Astrocyte of the cerebellum (primary cell): ENCODE data around the gene KRT5.

Experiments used
- DNase-seq: peaks from one replicate; pipeline ENCODE4 v3.0.0-alpha.2; 2011; ENCODE audit warnings: low read depth
- H3K4me3 ChIP-seq: 2 replicates; pipeline ENCODE4 v1.5.1; 2011; ENCODE audit warnings: mild to moderate bottlenecking, low read depth, low read length, moderate library complexity
- in situ Hi-C: cut with HindIII; loops from 2 replicates; pipeline ENCODE4 v1.10.0; 2017; ENCODE audit warnings: low sequenced_read_pairs
- TF ChIP-seq, protein P1 (sequence below): IDR thresholded peaks from 2 replicates; pipeline ENCODE4 v1.5.1; 2012; ENCODE audit warnings: low read length, low read depth, moderate library complexity, mild to moderate bottlenecking; ENCODE audit errors: missing control alignments

The KRT5 gene

DNA sequence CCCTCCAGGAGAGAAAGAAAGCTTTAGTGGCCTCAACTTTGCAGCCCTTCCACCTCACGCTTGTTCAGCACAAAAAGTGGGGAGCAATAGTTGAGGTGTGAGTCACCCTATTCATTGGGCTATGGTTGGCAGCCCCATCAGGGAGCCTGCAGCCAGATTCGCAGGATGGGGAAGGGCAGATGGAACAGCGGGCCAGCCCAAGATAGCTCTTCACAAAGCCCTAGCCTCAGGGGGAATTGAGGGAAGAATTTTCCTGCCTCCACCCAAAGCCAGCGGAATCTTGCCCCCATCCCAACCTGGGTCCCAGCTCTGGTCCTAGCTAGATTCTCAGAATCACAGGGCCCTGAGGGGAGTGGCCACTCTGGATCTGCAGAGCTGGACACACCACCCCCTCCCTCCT is 3.6 kb upstream of the KRT5 start:
- TF ChIP-seq, protein P1, sequence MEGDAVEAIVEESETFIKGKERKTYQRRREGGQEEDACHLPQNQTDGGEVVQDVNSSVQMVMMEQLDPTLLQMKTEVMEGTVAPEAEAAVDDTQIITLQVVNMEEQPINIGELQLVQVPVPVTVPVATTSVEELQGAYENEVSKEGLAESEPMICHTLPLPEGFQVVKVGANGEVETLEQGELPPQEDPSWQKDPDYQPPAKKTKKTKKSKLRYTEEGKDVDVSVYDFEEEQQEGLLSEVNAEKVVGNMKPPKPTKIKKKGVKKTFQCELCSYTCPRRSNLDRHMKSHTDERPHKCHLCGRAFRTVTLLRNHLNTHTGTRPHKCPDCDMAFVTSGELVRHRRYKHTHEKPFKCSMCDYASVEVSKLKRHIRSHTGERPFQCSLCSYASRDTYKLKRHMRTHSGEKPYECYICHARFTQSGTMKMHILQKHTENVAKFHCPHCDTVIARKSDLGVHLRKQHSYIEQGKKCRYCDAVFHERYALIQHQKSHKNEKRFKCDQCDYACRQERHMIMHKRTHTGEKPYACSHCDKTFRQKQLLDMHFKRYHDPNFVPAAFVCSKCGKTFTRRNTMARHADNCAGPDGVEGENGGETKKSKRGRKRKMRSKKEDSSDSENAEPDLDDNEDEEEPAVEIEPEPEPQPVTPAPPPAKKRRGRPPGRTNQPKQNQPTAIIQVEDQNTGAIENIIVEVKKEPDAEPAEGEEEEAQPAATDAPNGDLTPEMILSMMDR: no peak
- no peak overlapping the region for H3K4me3 ChIP-seq
- no peak for DNase-seq
- in situ Hi-C loops: no loop called here

DNA sequence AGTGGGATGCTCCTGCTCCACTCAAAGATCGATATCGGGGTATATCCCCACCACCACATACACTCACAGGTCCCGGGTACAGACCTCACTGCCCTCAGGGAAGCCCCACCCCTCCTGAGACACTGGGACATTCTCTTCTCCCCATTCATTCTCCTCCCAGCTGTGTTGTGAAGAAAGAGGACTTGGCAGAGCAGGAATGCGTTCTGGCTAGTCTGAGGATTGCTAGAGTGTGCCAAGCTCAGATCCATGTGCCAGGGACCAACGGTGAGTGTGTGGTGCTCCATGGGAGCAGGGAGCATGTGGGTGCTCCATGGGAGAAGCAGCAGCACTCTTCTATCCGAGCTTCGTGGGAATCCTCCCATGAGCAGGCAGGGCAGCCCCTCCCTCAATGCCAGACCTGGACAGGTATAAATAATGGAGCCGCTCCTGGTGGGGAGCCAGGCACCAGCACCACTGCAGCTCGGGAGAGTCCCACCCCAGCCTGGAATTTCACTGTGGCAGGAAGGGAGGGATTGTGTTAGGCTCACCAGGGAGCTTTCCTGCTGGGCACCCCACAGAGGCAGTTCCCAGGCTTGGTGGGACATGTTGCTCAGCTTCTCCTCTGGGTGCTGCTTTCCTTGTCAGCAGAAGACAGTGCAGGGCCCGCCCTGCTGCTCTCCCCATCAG is 2.3 kb upstream of the KRT5 start:
- in situ Hi-C loops: no loop called here
- TF ChIP-seq, protein P1: no peak
- no peak overlapping the region for H3K4me3 ChIP-seq
- DNase-seq: no peak

DNA sequence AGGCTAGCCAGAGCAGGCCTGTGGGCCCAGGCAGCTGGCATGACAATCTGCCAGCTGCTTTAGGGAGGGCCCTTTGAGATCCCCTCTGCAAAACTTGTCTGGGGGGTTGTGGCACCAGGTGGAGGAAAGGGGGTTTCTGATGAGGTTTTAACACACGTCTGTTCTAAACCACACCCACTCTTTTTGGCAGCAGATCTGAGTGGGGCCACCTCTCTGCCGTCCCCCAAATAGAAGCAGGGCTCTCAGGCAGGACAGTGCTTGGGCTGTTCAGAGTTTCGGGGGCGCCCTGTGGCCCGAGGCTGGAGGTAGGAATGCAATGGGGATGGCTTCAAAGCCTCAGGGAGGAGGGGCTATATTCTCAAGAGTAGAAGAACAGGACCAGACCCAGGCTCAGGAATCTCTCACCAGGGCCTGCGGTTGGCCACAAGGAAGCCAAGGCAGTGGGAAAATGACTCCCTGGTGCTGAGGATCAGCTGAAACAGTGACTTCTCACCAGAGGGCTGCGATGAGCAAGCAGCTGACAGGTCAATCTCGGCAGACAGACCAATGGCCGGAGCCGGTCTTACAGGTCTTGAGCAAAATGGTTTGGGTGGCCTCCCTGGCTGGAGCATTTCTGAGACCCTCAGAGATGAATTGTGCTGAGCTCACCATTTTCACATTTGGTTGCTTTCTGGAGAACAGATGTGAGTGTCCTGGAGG is 1.5 kb upstream of the KRT5 start:
- TF ChIP-seq, protein P1: no peak
- in situ Hi-C loops: no loop called here
- H3K4me3 ChIP-seq: no peak overlapping the region
- DNase-seq: peak; percentile 8

DNA sequence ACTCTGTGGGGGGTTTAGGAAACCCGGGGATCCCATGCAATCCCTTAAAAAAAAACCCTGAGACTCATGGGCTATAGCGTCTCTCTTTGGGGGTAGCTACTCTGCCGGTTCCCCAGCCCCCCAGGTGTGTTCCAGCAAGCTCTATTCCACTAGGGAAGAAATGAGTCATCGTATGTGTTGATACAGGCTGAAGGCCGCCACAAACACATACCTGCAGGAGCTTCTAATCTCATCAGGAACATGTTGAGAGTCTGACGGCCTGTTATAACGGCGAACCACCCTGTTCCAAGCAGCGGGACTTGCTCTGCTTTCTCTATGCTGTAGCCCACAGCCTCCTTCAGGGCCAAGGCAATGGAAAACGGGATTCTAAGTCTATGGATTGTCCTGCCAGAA is 977 bp upstream of the KRT5 start:
- in situ Hi-C loops: no loop called here
- TF ChIP-seq, protein P1: no peak
- DNase-seq: no peak
- H3K4me3 ChIP-seq: no peak overlapping the region

DNA sequence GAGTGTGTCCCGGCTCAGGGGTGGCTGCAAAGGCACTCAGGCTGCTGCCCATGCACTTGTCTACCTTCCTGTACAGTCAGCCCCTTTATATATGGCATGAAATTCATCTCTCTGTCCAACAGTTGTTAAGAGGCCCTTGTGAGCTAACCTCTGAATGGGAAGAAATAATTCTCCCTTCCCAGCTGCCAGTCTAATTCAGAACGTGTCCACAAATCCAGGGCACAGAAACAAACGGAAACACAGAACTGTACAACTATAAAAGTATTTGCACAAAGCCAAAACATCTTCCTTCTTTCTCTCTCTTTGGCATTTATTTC is 849 bp downstream of the KRT5 start:
- no peak for DNase-seq
- in situ Hi-C loops: no loop called here
- no peak overlapping the region for H3K4me3 ChIP-seq

DNA sequence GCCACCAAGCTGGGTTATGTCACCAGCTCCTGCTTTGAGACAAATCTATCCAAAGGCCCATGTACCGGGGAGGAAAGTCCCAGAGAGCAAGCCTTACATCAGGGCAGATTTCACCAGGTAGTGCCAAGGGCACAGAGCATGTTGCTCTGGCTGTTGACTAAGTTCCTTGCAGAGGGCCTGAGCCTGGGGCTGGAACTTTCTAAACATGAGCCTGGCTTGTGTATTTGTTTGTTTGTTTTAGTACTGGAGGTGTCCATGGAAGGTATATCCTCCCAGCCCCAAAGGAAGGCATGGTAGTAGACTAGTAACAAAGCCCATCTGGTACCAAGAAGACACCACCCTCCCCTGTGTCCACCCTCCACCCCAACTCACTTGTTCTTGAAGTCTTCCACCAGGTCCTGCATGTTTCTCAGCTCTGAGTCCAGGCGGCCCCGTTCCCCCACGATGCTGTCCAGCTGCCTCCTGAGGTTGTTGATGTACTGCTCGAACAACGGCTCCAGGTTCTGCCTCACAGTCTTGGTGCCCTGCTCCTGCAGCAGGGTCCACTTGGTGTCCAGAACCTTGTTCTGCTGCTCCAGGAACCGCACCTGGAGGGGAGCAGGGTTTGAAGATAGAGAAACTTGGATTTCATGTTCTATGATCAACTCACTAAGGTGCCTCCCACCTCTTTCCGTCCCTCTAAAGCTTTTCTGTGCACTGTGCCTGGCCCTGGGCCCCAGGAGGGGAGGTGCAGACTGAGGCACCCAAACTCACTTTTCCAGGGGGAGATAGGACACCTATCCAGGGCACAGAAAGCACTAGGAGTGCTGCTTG is 1.4 kb downstream of the KRT5 start:
- in situ Hi-C loops: no loop called here
- TF ChIP-seq, protein P1: no peak
- DNase-seq: no peak
- no peak overlapping the region for H3K4me3 ChIP-seq

More for the DNA sequence above, 849 bp downstream of the KRT5 start:
- TF ChIP-seq, protein P1: no peak
